Adrenal gland (tissue), 12 donors: ENCODE measurements around the gene PARP8. TPM values are rescaled to one million over a fixed set of nuclear protein-coding genes. Genes with fewer than 3 reads are reported as not detected.
A peak's percentile ranks its signal among the peaks of the same experiment; 100 is the strongest.

ENCODE experiments used
- DNase-seq, 7 donors: peaks; one replicate each; pipeline ENCODE4 v3.0.0-alpha.2; 2019 to 2020
- H3K27ac ChIP-seq, 5 donors: fragments of 200-600 bp; sonication (generic) in 4 of 5; 1 replicate in 3 of 5; 2 replicates in 2 of 5; pipeline versions ENCODE4 v1.5.1 to v1.8.0; 2016 to 2020; ENCODE audit warnings: mild to moderate bottlenecking in 1 of 5
- H3K27me3 ChIP-seq: fragments of 200-600 bp; 2 replicates; pipeline ENCODE4 v1.8.0; 2021
- H3K36me3 ChIP-seq, 2 donors: fragments of 200-600 bp; replicated peaks in 1 of 2; 1 replicate in 1 of 2; 2 replicates in 1 of 2; pipeline versions ENCODE4 v1.5.1 to v1.8.0; 2018 to 2022
- H3K4me1 ChIP-seq, 2 donors: fragments of 200-600 bp; replicated peaks in 1 of 2; 1 replicate in 1 of 2; 2 replicates in 1 of 2; pipeline versions ENCODE4 v1.5.1 to v1.8.0; 2018 to 2021
- H3K4me3 ChIP-seq, 4 donors: fragments of 200-600 bp; sonication (generic) in 3 of 4; one replicate each; pipeline ENCODE4 v1.5.1; 2016 to 2018
- H3K9me3 ChIP-seq, 3 donors: fragments of 200-600 bp; sonication (generic) in 1 of 3; replicated peaks in 1 of 3; 1 replicate in 2 of 3; 2 replicates in 1 of 3; pipeline versions ENCODE4 v1.5.1 to v1.8.0; 2016 to 2021
- POLR2A ChIP-seq, 2 donors: fragments of 450-650 bp; IDR thresholded peaks; one replicate each; pipeline ENCODE4 v1.6.1; 2017; ENCODE audit warnings: antibody characterized with exemption in 2 of 2, mild to moderate bottlenecking in 2 of 2, moderate library complexity in 1 of 2
- WGBS, 4 donors: extraction: QIAGEN DNeasy Blood & Tissue Kit in 2 of 4; methylation state at CpG; one replicate each; pipeline versions ENCODE4 v1.1.5 to v1.1.7; 2013 to 2017; 5-methylcytosine and 5-hydroxymethylcytosine counted together
- intact Hi-C, 2 donors: fragments of 100-400 bp; cut with DNase I; formaldehyde crosslinking; loops; one replicate each; pipeline versions ENCODE4 v1.14.1 to v1.15.0; 2022 to 2023
- polyA plus RNA-seq, 3 donors: library from polyadenylated mRNA; stranded (reverse); fragments of 200-250 nt in 2 of 3; fragments of 350-450 nt in 1 of 3; fragmentation: Illumina TruSeq in 1 of 3; extraction: RNeasy Lipid Tissue Mini Kit (QIAGEN cat#74804) in 1 of 3; gene quantifications; one replicate each; pipeline ENCODE4 v1.2.3, GENCODE V29; 2013 to 2014
- total RNA-seq, 9 donors: library from RNA; depleted of rRNA in 4 of 9; stranded (reverse); fragments of >200 nt in 4 of 9; fragments of 120-200 nt in 1 of 9; fragmentation: NEBNext Ultra II Directional in 1 of 9; extraction: Animal tissue kit (Norgen Biotek cat#: 25700) in 1 of 9; gene quantifications; one replicate each; pipeline versions ENCODE4 v1.1.0 to v1.2.4, GENCODE V29; 2013 to 2023
- TF ChIP-seq, protein P1 (sequence below), 6 experiments: fragments of 450-650 bp in 4 of 6; fragments of 200-600 bp in 2 of 6; sonication (generic) in 1 of 6; IDR thresholded peaks; 1 replicate in 5 of 6; 2 replicates in 1 of 6; pipeline versions ENCODE4 v1.5.1 to v1.8.0; 2016 to 2021; ENCODE audit warnings: antibody characterized with exemption in 6 of 6, mild to moderate bottlenecking in 2 of 6, moderate library complexity in 1 of 6
- donor health status: healthy with polysubstance abuse.
- donor health status: Bipolar disorder and iron deficiency.
- donor health status: DM: yes; HTN: yes; CAD: no.
- donor health status: DM: no; HTN: no; CAD: no.
- donor health status: DM: no; HTN: no; CAD: no.
- donor health status: DM: yes; HTN: yes; CAD: no.

Gene PARP8
- total and polyA plus RNA-seq, 12 donors, result 7.5 to 41.8 (median 24.0) TPM

- Histone ChIP-seq H3K4me3 (no peak overlapping the region), H3K4me1 (peaks cover 0 to 22% of the 10 kb centered on the region in 2 donors), H3K27me3 (no peaks in the 10 kb centered on the region), H3K9me3 (no peaks in the 10 kb centered on the region), H3K27ac (no peak overlapping the region), H3K36me3 (no peaks in the 10 kb centered on the region)
- intact Hi-C loops, result loop anchor here in 1 of 2 donors (10.0 kb wide), 1 partner anchor 85 kb away; the partner anchor contains the start of gene PARP8
- WGBS, 4 donors, result 82 to 90% (median 88%) methylated on average over 3 of the region's 3 CpGs
- TF ChIP-seq POLR2A (IDR thresholded peaks at IDR 0.05), result no peak
- TF ChIP-seq, protein P1, sequence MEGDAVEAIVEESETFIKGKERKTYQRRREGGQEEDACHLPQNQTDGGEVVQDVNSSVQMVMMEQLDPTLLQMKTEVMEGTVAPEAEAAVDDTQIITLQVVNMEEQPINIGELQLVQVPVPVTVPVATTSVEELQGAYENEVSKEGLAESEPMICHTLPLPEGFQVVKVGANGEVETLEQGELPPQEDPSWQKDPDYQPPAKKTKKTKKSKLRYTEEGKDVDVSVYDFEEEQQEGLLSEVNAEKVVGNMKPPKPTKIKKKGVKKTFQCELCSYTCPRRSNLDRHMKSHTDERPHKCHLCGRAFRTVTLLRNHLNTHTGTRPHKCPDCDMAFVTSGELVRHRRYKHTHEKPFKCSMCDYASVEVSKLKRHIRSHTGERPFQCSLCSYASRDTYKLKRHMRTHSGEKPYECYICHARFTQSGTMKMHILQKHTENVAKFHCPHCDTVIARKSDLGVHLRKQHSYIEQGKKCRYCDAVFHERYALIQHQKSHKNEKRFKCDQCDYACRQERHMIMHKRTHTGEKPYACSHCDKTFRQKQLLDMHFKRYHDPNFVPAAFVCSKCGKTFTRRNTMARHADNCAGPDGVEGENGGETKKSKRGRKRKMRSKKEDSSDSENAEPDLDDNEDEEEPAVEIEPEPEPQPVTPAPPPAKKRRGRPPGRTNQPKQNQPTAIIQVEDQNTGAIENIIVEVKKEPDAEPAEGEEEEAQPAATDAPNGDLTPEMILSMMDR (IDR thresholded peaks at IDR 0.05), result no peak
- no peak for DNase-seq
Measured at GRCh38 chr5:50749873-50750272, 83.4 kb downstream of the PARP8 start.

- DNase-seq, result peak in 3 of 7 donors; percentile 27 to 39 (median 35)
- WGBS, 4 donors, result 62 to 71% (median 66%) methylated on average over 5 of the region's 5 CpGs
Measured at GRCh38 chr5:50751064-50751657, 84.7 kb downstream of the PARP8 start.

DNA sequence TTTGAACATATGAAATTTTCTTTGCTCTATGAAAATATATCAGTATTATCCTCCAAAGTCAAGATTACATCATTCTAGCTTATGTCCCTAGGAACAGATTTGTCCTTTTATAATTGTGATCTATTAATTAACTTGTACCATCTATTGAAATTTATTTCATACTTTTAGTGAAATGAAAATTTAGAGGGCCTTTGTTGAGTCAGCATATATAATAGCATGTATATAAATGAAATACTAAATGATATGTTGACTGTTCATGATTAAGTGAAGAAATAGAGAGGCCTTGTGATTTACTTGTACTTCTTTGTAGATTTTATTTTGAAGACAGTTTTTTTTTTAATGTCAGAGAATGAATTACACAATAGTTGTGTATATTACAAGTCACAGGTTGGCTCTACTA lies 86.4 kb downstream of the PARP8 start:
- intact Hi-C loops, result no loop called here
- Histone ChIP-seq H3K27ac (no peak overlapping the region), H3K9me3 (no peaks in the 10 kb centered on the region), H3K4me1 (peaks cover 0 to 9% of the 10 kb centered on the region in 2 donors), H3K36me3 (no peaks in the 10 kb centered on the region), H3K27me3 (no peaks in the 10 kb centered on the region), H3K4me3 (no peak overlapping the region)
- TF ChIP-seq POLR2A (IDR thresholded peaks at IDR 0.05), result no peak
- TF ChIP-seq, protein P1 (IDR thresholded peaks at IDR 0.05), result no peak
- no peak for DNase-seq

More at GRCh38 chr5:50751064-50751657, 84.7 kb downstream of the PARP8 start:
- Histone ChIP-seq H3K4me3 (no peak overlapping the region), H3K9me3 (no peaks in the 10 kb centered on the region), H3K36me3 (no peaks in the 10 kb centered on the region), H3K27me3 (no peaks in the 10 kb centered on the region), H3K27ac (no peak overlapping the region), H3K4me1 (peaks cover 0 to 10% of the 10 kb centered on the region in 2 donors)
- TF ChIP-seq POLR2A (IDR thresholded peaks at IDR 0.05), result no peak
- TF ChIP-seq, protein P1 (IDR thresholded peaks at IDR 0.05), result peak; percentile 49 to 86 (median 66)
- intact Hi-C loops, result no loop called here

- 95 to 100% (median 98%) methylated on average over 1 of the region's 1 CpG for whole genome bisulfite sequencing, 4 donors
- Histone ChIP-seq H3K4me1 (no peaks in the 10 kb centered on the region), H3K27ac (no peak overlapping the region), H3K27me3 (no peaks in the 10 kb centered on the region), H3K36me3 (no peaks in the 10 kb centered on the region), H3K4me3 (no peak overlapping the region), H3K9me3 (no peaks in the 10 kb centered on the region)
- no peak for TF ChIP-seq POLR2A (IDR thresholded peaks at IDR 0.05)
- TF ChIP-seq, protein P1 (IDR thresholded peaks at IDR 0.05), result no peak
- intact Hi-C loops, result no loop called here
- no peak for DNase-seq
Measured at GRCh38 chr5:50759526-50760270, 93.3 kb downstream of the PARP8 start.
